Type B pancreatic cell (in vitro differentiated cells): ENCODE measurements around the gene ABTB2. TPM values are rescaled to one million over a fixed set of nuclear protein-coding genes. Genes with fewer than 3 reads are reported as not detected.
A peak's percentile ranks its signal among the peaks of the same experiment; 100 is the strongest.

Experiments
- DNase-seq: peaks from one replicate; pipeline ENCODE4 v3.0.0; 2021; ENCODE audit warnings: mixed read lengths; ENCODE audit not compliant: unreplicated experiment; ENCODE audit errors: extremely low spot score
- H3K27ac Mint-ChIP-seq: 2 replicates; pipeline ENCODE4 v1.8.0; 2021; ENCODE audit warnings: mild to moderate bottlenecking, mixed read lengths
- H3K27me3 Mint-ChIP-seq: 2 replicates; pipeline ENCODE4 v1.8.0; 2021; ENCODE audit warnings: mixed read lengths
- H3K36me3 Mint-ChIP-seq: 2 replicates; pipeline ENCODE4 v1.8.0; 2021; ENCODE audit warnings: mixed read lengths
- H3K4me1 Mint-ChIP-seq: one replicate; pipeline ENCODE4 v1.8.0; 2021; ENCODE audit warnings: mixed read lengths; ENCODE audit not compliant: unreplicated experiment
- H3K4me3 Mint-ChIP-seq: 2 replicates; pipeline ENCODE4 v1.8.0; 2021; ENCODE audit warnings: mild to moderate bottlenecking, mixed read lengths
- H3K9me3 Mint-ChIP-seq: 2 replicates; pipeline ENCODE4 v1.8.0; 2021; ENCODE audit warnings: mixed read lengths
- CTCF ChIP-seq: fragments of 200-600 bp; sonication (generic); conservative IDR thresholded peaks from 2 replicates; pipeline ENCODE4 v1.5.0; 2021; ENCODE audit warnings: antibody characterized with exemption, mild to moderate bottlenecking
- total RNA-seq: library from RNA; stranded (reverse); gene quantifications from 2 replicates; pipeline ENCODE4 v1.2.1, GENCODE V29; 2021; ENCODE audit warnings: low replicate concordance

The ABTB2 gene
- total RNA-seq, 1 donor from 2014 or later: 13.5 TPM

GRCh38 chr11:34269694-34270245, 88.0 kb downstream of the ABTB2 start:
- TF ChIP-seq CTCF: no peak
- no peaks in the 10 kb centered on the region for H3K9me3 Mint-ChIP-seq
- peak overlapping the region; percentile 32 for H3K27ac Mint-ChIP-seq
- H3K4me3 Mint-ChIP-seq: no peak overlapping the region
- H3K4me1 Mint-ChIP-seq: peaks cover 54% of the 10 kb centered on the region
- no peaks in the 10 kb centered on the region for H3K36me3 Mint-ChIP-seq
- H3K27me3 Mint-ChIP-seq: peaks cover 6% of the 10 kb centered on the region
- DNase-seq: no peak

- Mint-ChIP-seq H3K9me3 (no peaks in the 10 kb centered on the region), H3K27me3 (peaks cover 6% of the 10 kb centered on the region), H3K4me1 (peaks cover 58% of the 10 kb centered on the region), H3K36me3 (no peaks in the 10 kb centered on the region), H3K4me3 (no peak overlapping the region), H3K27ac (no peak overlapping the region)
- TF ChIP-seq CTCF: no peak
- DNase-seq: no peak
Measured at GRCh38 chr11:34268906-34269430, 88.8 kb downstream of the ABTB2 start.

GRCh38 chr11:34267417-34267816, 90.4 kb downstream of the ABTB2 start:
- Mint-ChIP-seq H3K4me3 (peak overlapping the region; percentile 72), H3K4me1 (peaks cover 67% of the 10 kb centered on the region), H3K36me3 (no peaks in the 10 kb centered on the region), H3K9me3 (no peaks in the 10 kb centered on the region), H3K27ac (peak overlapping the region; percentile 60), H3K27me3 (peaks cover 6% of the 10 kb centered on the region)
- TF ChIP-seq CTCF: no peak
- no peak for DNase-seq

- Mint-ChIP-seq H3K4me3 (peak overlapping the region; percentile 72), H3K9me3 (no peaks in the 10 kb centered on the region), H3K27ac (peak overlapping the region; percentile 60), H3K36me3 (no peaks in the 10 kb centered on the region), H3K4me1 (peaks cover 71% of the 10 kb centered on the region), H3K27me3 (peaks cover 6% of the 10 kb centered on the region)
- DNase-seq: no peak
- TF ChIP-seq CTCF: no peak
Measured at GRCh38 chr11:34267013-34267412, 90.8 kb downstream of the ABTB2 start.

GRCh38 chr11:34266090-34266912, 91.5 kb downstream of the ABTB2 start:
- TF ChIP-seq CTCF: no peak
- H3K36me3 Mint-ChIP-seq: no peaks in the 10 kb centered on the region
- peaks cover 6% of the 10 kb centered on the region for H3K27me3 Mint-ChIP-seq
- H3K9me3 Mint-ChIP-seq: no peaks in the 10 kb centered on the region
- H3K27ac Mint-ChIP-seq: peak overlapping the region; percentile 76
- H3K4me1 Mint-ChIP-seq: peaks cover 76% of the 10 kb centered on the region
- H3K4me3 Mint-ChIP-seq: peak overlapping the region; percentile 75
- DNase-seq: no peak
